IMR-90 (cell line): ENCODE results near the gene ASS1.

Experiments used
- CTCF ChIP-seq: conservative IDR thresholded peaks from 2 replicates; pipeline ENCODE4 v1.5.1; 2012; ENCODE audit warnings: mild to moderate bottlenecking, low read depth, low read length, improper control_type of control experiment
- POLR2A ChIP-seq: IDR thresholded peaks from 2 replicates; pipeline ENCODE4 v1.6.1; 2012; ENCODE audit warnings: mild to moderate bottlenecking, low read depth, low read length
- RAD21 ChIP-seq: IDR thresholded peaks from 2 replicates; pipeline ENCODE4 v1.6.1; 2012; ENCODE audit warnings: low read length, improper control_type of control experiment

- TF ChIP-seq CTCF (no peak), RAD21 (no peak), POLR2A (no peak)
Observed at GRCh38 chr9:130454812-130455325, 10.1 kb downstream of the ASS1 start.
